Loucy (cell line): Measurements from ENCODE around the gene PPP1R14C.

Source experiments
- H2AFZ ChIP-seq: fragments of 200-600 bp; sonication (generic); 2 replicates; pipeline ENCODE4 v1.6.0; 2016; ENCODE audit warnings: antibody characterized with exemption, mild to moderate bottlenecking, low read length, moderate library complexity
- H3F3A ChIP-seq: fragments of 200-600 bp; 2 replicates; pipeline ENCODE4 v1.6.0; 2016; ENCODE audit warnings: antibody characterized with exemption, low read depth, mild to moderate bottlenecking
- H3K27me3 ChIP-seq: fragments of 200-600 bp; sonication (generic); 2 replicates; pipeline ENCODE4 v1.6.1; 2014; ENCODE audit warnings: low read length, mild to moderate bottlenecking; ENCODE audit not compliant: insufficient read depth, poor library complexity, severe bottlenecking
- H3K36me3 ChIP-seq: fragments of 200-600 bp; sonication (generic); 2 replicates; pipeline ENCODE4 v1.6.1; 2016; ENCODE audit warnings: low read length; ENCODE audit not compliant: insufficient read depth
- H3K4me1 ChIP-seq: fragments of 200-600 bp; sonication (generic); 2 replicates; pipeline ENCODE4 v1.5.1; 2014; ENCODE audit warnings: low read length, mild to moderate bottlenecking; ENCODE audit not compliant: insufficient read depth, poor library complexity, severe bottlenecking
- H3K4me2 ChIP-seq: fragments of 200-600 bp; sonication (generic); 2 replicates; pipeline ENCODE4 v1.6.0; 2014; ENCODE audit warnings: antibody characterized with exemption, low read length, low read depth, mild to moderate bottlenecking; ENCODE audit not compliant: poor library complexity, severe bottlenecking
- H3K4me3 ChIP-seq: fragments of 200-600 bp; sonication (generic); 2 replicates; pipeline ENCODE4 v1.5.1; 2014; ENCODE audit warnings: low read length, mild to moderate bottlenecking, mixed read lengths; ENCODE audit not compliant: poor library complexity, severe bottlenecking
- H3K79me2 ChIP-seq: fragments of 200-600 bp; sonication (generic); 2 replicates; pipeline ENCODE4 v1.6.1; 2014; ENCODE audit warnings: low read length; ENCODE audit not compliant: insufficient read depth
- H3K9ac ChIP-seq: fragments of 200-600 bp; sonication (generic); 2 replicates; pipeline ENCODE4 v1.6.0; 2014; ENCODE audit warnings: mild to moderate bottlenecking, low read depth, low read length, moderate library complexity; ENCODE audit not compliant: poor library complexity, severe bottlenecking
- H3K9me2 ChIP-seq: fragments of 200-600 bp; sonication (generic); replicated peaks from 2 replicates; pipeline ENCODE4 v1.6.1; 2016; ENCODE audit warnings: low read depth, low read length, mixed read lengths
- H3K9me3 ChIP-seq: fragments of 200-600 bp; sonication (generic); 2 replicates; pipeline ENCODE4 v1.6.1; 2014; ENCODE audit warnings: mild to moderate bottlenecking, antibody characterized with exemption, low read length, low read depth; ENCODE audit not compliant: insufficient read depth
- H4K20me1 ChIP-seq: fragments of 200-600 bp; sonication (generic); 2 replicates; pipeline ENCODE4 v1.6.0; 2014; ENCODE audit warnings: antibody characterized with exemption, low read length, mild to moderate bottlenecking; ENCODE audit not compliant: insufficient read depth, poor library complexity, severe bottlenecking
- CTCF ChIP-seq: fragments of 200-600 bp; sonication (generic); conservative IDR thresholded peaks from 2 replicates; pipeline ENCODE4 v1.5.1; 2014; ENCODE audit warnings: mild to moderate bottlenecking, antibody characterized with exemption, low read length
- EZH2phosphoT487 ChIP-seq: fragments of 200-600 bp; IDR thresholded peaks from 2 replicates; pipeline ENCODE4 v1.6.1; 2018; ENCODE audit warnings: antibody characterized with exemption, mild to moderate bottlenecking, moderate library complexity, borderline replicate concordance

The PPP1R14C gene

GRCh38 chr6:150176659-150177058, 33.8 kb downstream of the PPP1R14C start:
- Histone ChIP-seq H3K79me2 (no peaks in the 10 kb centered on the region), H3K36me3 (no peaks in the 10 kb centered on the region), H3K27me3 (no peaks in the 10 kb centered on the region), H2AFZ (no peak overlapping the region), H3K9me2 (no peaks in the 10 kb centered on the region), H3K4me3 (no peak overlapping the region), H3K4me1 (no peaks in the 10 kb centered on the region), H3K9me3 (no peaks in the 10 kb centered on the region), H3F3A (no peaks in the 10 kb centered on the region), H4K20me1 (no peaks in the 10 kb centered on the region), H3K9ac (no peak overlapping the region), H3K4me2 (no peak overlapping the region)
- TF ChIP-seq CTCF (no peak), EZH2phosphoT487 (no peak)

- TF ChIP-seq CTCF (no peak), EZH2phosphoT487 (no peak)
- H3K27me3 ChIP-seq, result no peaks in the 10 kb centered on the region
- no peak overlapping the region for H3K4me3 ChIP-seq
- no peaks in the 10 kb centered on the region for H4K20me1 ChIP-seq
- H3K79me2 ChIP-seq, result no peaks in the 10 kb centered on the region
- H3K36me3 ChIP-seq, result no peaks in the 10 kb centered on the region
- H3K4me1 ChIP-seq, result peaks cover 3% of the 10 kb centered on the region
- H3K9ac ChIP-seq, result no peak overlapping the region
- H3F3A ChIP-seq, result no peaks in the 10 kb centered on the region
- H2AFZ ChIP-seq, result no peak overlapping the region
- no peaks in the 10 kb centered on the region for H3K9me3 ChIP-seq
- no peaks in the 10 kb centered on the region for H3K9me2 ChIP-seq
- no peak overlapping the region for H3K4me2 ChIP-seq
These were observed 34.6 kb downstream of the PPP1R14C start for GRCh38 chr6:150177259-150177951.

DNA sequence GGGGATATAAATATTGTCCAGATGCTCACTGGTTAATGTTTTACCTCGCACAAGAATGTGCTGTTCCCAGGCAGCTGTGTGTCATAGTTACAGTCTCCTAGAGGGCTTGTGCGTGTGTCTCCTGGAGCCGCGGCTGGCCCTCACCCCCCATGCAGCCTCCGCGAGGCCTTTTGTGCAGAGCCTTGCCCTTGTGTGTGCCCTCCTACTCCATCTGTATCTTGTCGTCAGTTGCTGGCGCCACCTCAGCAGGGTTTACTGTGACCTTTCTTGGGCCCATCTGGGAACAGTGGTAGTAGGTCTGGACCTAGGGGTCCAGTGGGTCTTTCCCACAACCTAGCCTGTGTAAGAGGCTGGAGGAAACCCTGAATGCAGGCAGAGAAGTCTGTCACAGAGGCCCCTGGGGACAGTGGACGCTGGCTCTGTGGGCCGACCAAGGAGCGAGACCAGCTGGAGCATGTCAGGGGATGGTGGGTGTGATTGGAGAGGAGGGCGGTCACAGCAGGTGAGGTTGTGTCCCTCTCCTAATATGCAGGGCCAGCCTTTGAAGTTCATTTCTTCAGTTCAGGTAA, 35.2 kb downstream of the PPP1R14C start:
- H3K9ac ChIP-seq, result no peak overlapping the region
- H3F3A ChIP-seq, result no peaks in the 10 kb centered on the region
- no peaks in the 10 kb centered on the region for H3K36me3 ChIP-seq
- H3K79me2 ChIP-seq, result no peaks in the 10 kb centered on the region
- peaks cover 9% of the 10 kb centered on the region for H3K4me1 ChIP-seq
- H4K20me1 ChIP-seq, result no peaks in the 10 kb centered on the region
- TF ChIP-seq CTCF (no peak), EZH2phosphoT487 (no peak)
- no peaks in the 10 kb centered on the region for H3K9me2 ChIP-seq
- no peaks in the 10 kb centered on the region for H3K9me3 ChIP-seq
- no peak overlapping the region for H2AFZ ChIP-seq
- H3K4me3 ChIP-seq, result no peak overlapping the region
- H3K27me3 ChIP-seq, result no peaks in the 10 kb centered on the region
- H3K4me2 ChIP-seq, result no peak overlapping the region
